ENCODE results near the gene LARGE1. TPM values are rescaled to one million over a fixed set of nuclear protein-coding genes. Genes with fewer than 3 reads are reported as not detected.

Gene LARGE1
- total and polyA plus RNA-seq, 2 experiments from 2014 or later: 21.2 to 23.6 TPM

GRCh38 chr22:33908171-33909074, 11.9 kb downstream of the LARGE1 start:
- Histone ChIP-seq H2AFZ (no peak overlapping the region), H3K9me2 (replicated peaks; ENCODE audit: insufficient read depth) (no peaks in the 10 kb centered on the region), H3K4me2 (peak overlapping the region; percentile 37), H4K20me1 (ENCODE audit: insufficient read depth, poor library complexity, severe bottlenecking) (peaks cover 5% of the 10 kb centered on the region), H3K4me3 (no peak overlapping the region), H3K79me2 (peaks cover 82% of the 10 kb centered on the region), H3K27me3 (no peaks in the 10 kb centered on the region), H3K9me3 (ENCODE audit: low read depth) (no peaks in the 10 kb centered on the region), H3K27ac (peak overlapping the region; percentile 76), H3K4me1 (ENCODE audit: insufficient read depth) (peaks cover 15% of the 10 kb centered on the region), H3K36me3 (replicated peaks; ENCODE audit: insufficient read depth, low read depth) (no peaks in the 10 kb centered on the region)
- TF ChIP-seq CTCF (IDR thresholded peaks at IDR 0.05; ENCODE audit: poor library complexity) (no peak), EZH2phosphoT487 (IDR thresholded peaks at IDR 0.05; ENCODE audit: low read depth, severe bottlenecking, unreplicated experiment) (no peak), EZH2 (IDR thresholded peaks at IDR 0.05; ENCODE audit: borderline replicate concordance) (no peak)
- DNase-seq (ENCODE audit: low spot score): no peak
- WGBS (ENCODE audit: low lambda C conversion rate, missing lambda C conversion rate): 70% methylated on average over 10 of the region's 10 CpGs

GRCh38 chr22:33906954-33907353, 13.3 kb downstream of the LARGE1 start:
- Histone ChIP-seq H2AFZ (no peak overlapping the region), H4K20me1 (ENCODE audit: insufficient read depth, poor library complexity, severe bottlenecking) (peaks cover 5% of the 10 kb centered on the region), H3K9me2 (replicated peaks; ENCODE audit: insufficient read depth) (no peaks in the 10 kb centered on the region), H3K79me2 (peaks cover 82% of the 10 kb centered on the region), H3K27ac (no peak overlapping the region), H3K27me3 (no peaks in the 10 kb centered on the region), H3K36me3 (replicated peaks; ENCODE audit: insufficient read depth, low read depth) (no peaks in the 10 kb centered on the region), H3K9me3 (ENCODE audit: low read depth) (no peaks in the 10 kb centered on the region), H3K4me1 (ENCODE audit: insufficient read depth) (peaks cover 15% of the 10 kb centered on the region), H3K4me3 (no peak overlapping the region), H3K4me2 (no peak overlapping the region)
- DNase-seq (ENCODE audit: low spot score): no peak
- 55% methylated on average over 3 of the region's 3 CpGs for WGBS (ENCODE audit: low lambda C conversion rate, missing lambda C conversion rate)
- no peak for TF ChIP-seq EZH2phosphoT487 (IDR thresholded peaks at IDR 0.05; ENCODE audit: low read depth, severe bottlenecking, unreplicated experiment)
- TF ChIP-seq EZH2 (IDR thresholded peaks at IDR 0.05; ENCODE audit: borderline replicate concordance): no peak
- TF ChIP-seq CTCF (IDR thresholded peaks at IDR 0.05; ENCODE audit: poor library complexity): no peak

GRCh38 chr22:33906475-33906874, 13.8 kb downstream of the LARGE1 start:
- H3K27ac ChIP-seq: no peak overlapping the region
- TF ChIP-seq EZH2 (IDR thresholded peaks at IDR 0.05; ENCODE audit: borderline replicate concordance) (no peak), EZH2phosphoT487 (IDR thresholded peaks at IDR 0.05; ENCODE audit: low read depth, severe bottlenecking, unreplicated experiment) (no peak), CTCF (IDR thresholded peaks at IDR 0.05; ENCODE audit: poor library complexity) (no peak)
- DNase-seq (ENCODE audit: low spot score): no peak
- H3K27me3 ChIP-seq: no peaks in the 10 kb centered on the region
- H3K36me3 ChIP-seq (replicated peaks; ENCODE audit: insufficient read depth, low read depth): no peaks in the 10 kb centered on the region
- H4K20me1 ChIP-seq (ENCODE audit: insufficient read depth, poor library complexity, severe bottlenecking): peaks cover 6% of the 10 kb centered on the region
- H3K4me3 ChIP-seq: no peak overlapping the region
- H3K4me2 ChIP-seq: no peak overlapping the region
- peaks cover 82% of the 10 kb centered on the region for H3K79me2 ChIP-seq
- H2AFZ ChIP-seq: no peak overlapping the region
- H3K9me3 ChIP-seq (ENCODE audit: low read depth): no peaks in the 10 kb centered on the region
- no peaks in the 10 kb centered on the region for H3K9me2 ChIP-seq (replicated peaks; ENCODE audit: insufficient read depth)
- H3K4me1 ChIP-seq (ENCODE audit: insufficient read depth): peaks cover 15% of the 10 kb centered on the region

Data from hepatocyte (in vitro differentiated cells).